AG04449 (cell line): ENCODE measurements around the gene RBM12.

Experiments used
- CTCF ChIA-PET: fragments of 350-600 bp; formaldehyde crosslinking; extraction: SDS; loops from one replicate; lab custom pipeline; 2021; ENCODE audit warnings: antibody characterized with exemption; lab: Yijun Ruan, JAX
- POLR2A ChIA-PET: fragments of 400-600, 350-600 bp; formaldehyde crosslinking; extraction: SDS; loops from one replicate; lab custom pipeline; 2020; ENCODE audit warnings: antibody characterized with exemption, inconsistent platforms; lab: Yijun Ruan, JAX
- DNase-seq: peaks from one replicate; pipeline ENCODE4 v3.0.0-alpha.2; 2010; ENCODE audit warnings: low read depth, low spot score
- H3K4me3 ChIP-seq: 2 replicates; pipeline ENCODE4 v1.5.1; 2011; ENCODE audit warnings: low read depth, mild to moderate bottlenecking, control low read depth, low read length
- TF ChIP-seq, protein P1 (sequence below): IDR thresholded peaks from one replicate; pipeline ENCODE4 v1.5.1; 2011; ENCODE audit warnings: mild to moderate bottlenecking, moderate library complexity, low read length, control low read depth, inconsistent platforms; ENCODE audit not compliant: insufficient read depth; ENCODE audit errors: missing control alignments

RBM12 gene

DNA sequence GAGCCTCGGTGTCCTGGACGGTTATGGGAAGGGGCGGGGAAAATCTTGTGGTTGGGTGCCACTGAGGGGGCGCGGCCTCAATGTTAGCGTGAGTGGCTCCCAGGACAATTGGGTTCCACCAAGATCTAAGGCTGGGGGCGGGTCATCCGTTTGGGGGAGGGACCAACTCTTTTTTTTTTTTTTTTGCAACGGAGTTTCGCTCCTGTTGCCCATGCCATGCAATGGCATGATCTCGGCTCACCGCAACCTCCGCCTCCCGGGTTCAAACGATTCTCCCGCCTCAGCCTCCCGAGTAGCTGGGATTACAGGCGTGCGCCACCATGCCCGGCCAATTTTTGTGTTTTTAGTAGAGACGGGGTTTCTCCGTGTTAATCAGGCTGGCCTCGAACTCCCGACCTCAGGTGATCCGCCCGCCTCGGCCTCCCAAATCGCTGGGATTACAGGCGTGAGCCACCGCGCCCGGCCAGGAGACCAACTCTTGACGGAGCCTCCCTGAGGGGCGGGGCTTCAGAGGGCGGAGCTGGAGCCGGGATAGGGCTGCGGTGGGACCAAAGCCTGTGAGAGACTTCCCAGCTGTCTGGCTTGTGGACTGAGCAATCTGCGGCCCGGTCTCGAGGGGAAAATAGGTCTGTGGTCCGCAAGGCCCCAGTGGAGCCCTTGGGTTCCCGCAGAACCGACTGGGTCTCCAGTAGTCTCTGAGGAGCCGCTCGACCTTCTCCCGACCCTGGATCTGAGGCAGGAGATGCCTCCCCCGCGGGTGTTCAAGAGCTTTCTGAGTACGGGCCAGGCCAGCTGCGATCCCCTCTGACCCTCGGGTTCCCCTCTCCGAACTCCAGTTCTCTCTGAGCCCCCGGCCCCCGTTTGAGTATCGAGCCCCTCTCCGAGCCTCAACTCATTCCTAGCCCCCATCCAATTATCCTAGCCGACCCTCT, 48.0 kb downstream of the RBM12 start:
- TF ChIP-seq, protein P1, sequence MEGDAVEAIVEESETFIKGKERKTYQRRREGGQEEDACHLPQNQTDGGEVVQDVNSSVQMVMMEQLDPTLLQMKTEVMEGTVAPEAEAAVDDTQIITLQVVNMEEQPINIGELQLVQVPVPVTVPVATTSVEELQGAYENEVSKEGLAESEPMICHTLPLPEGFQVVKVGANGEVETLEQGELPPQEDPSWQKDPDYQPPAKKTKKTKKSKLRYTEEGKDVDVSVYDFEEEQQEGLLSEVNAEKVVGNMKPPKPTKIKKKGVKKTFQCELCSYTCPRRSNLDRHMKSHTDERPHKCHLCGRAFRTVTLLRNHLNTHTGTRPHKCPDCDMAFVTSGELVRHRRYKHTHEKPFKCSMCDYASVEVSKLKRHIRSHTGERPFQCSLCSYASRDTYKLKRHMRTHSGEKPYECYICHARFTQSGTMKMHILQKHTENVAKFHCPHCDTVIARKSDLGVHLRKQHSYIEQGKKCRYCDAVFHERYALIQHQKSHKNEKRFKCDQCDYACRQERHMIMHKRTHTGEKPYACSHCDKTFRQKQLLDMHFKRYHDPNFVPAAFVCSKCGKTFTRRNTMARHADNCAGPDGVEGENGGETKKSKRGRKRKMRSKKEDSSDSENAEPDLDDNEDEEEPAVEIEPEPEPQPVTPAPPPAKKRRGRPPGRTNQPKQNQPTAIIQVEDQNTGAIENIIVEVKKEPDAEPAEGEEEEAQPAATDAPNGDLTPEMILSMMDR: no peak
- CTCF ChIA-PET: interaction anchor here (1.1 to 1.4 kb wide), 3 partner anchors 15 to 153 kb away, joined by 3 to 7 read pairs (median 3); no protein-coding TSS in a partner anchor
- peak overlapping the region; percentile 70 for H3K4me3 ChIP-seq
- POLR2A ChIA-PET: interaction anchor here (0.5 to 1.0 kb wide), 3 partner anchors 17 to 125 kb away, joined by 4 to 6 read pairs (median 4); partner anchors contain the start of gene RBM39
- DNase-seq: peak; percentile 93

DNA sequence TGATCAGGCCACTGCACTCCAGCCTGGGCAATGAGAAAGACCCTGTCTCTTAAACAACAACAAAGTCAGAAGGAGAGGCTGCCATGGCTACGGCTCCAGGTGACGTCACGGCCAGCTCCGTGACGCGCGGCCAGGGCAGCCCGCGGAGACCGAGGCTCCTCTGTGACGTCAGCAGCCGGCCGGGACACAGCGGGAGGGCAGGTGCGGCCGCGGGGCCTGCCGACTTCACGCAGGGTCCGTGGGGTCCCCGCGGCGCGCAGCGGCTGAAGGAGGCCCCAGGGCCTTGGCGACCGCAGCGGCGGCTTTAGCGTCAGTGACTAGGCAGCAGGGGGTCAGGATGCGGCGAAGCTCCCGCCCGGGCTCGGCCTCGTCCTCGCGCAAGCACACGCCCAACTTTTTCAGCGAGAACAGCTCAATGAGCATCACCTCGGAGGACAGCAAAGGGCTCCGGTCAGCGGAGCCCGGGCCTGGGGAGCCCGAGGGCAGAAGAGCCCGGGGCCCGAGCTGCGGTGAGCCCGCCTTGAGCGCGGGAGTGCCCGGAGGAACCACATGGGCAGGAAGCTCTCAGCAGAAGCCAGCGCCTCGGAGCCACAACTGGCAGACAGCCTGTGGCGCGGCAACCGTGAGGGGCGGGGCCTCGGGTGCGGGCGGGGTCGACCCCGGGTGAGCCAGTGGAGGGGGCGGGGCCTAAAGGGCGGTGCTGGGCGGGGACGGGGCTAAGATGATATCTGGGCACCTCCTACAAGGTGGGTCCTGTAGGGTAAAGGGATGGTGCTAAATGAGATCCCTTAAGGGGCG, 48.8 kb downstream of the RBM12 start, which contains the start of gene SPAG4:
TSS of gene SPAG4 (plus strand) at position 163 of the 798 bp plus-strand sequence. CDS start at position 338, 175 bp downstream.
- DNase-seq: no peak
- CTCF ChIA-PET: interaction anchor here (0.6 to 1.4 kb wide), 5 partner anchors 13 to 152 kb away, joined by 3 read pairs; no protein-coding TSS in a partner anchor
- POLR2A ChIA-PET: interaction anchor here (0.6 kb wide), 2 partner anchors 41 to 67 kb away, joined by 3 to 4 read pairs; no protein-coding TSS in a partner anchor
- H3K4me3 ChIP-seq: peak within 1 kb of the TSS; percentile 70
- TF ChIP-seq, protein P1: no peak

DNA sequence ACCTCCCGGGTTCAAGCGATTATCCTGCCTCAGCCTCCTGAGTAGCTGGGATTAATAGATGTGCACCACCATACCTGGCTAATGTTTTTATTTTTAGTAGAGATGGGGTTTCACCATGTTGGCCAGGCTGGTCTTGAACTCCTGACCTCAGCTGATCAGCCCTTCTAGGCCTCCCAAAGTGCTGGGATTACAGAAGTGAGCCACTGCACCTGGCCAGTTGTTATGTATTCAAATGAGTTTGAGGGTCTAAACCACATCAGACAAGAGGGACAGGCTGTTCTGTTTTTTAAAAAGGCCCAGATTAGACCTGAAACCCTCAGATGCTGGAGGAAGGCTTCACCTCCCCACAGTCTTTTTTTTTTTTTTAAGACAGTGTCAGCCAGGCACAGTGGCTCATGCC, 53.2 kb downstream of the RBM12 start:
- POLR2A ChIA-PET: no interaction called here
- TF ChIP-seq, protein P1: no peak
- CTCF ChIA-PET: interaction anchor here (3.1 kb wide), 1 partner anchor 11 kb away, joined by 10 read pairs; no protein-coding TSS in a partner anchor
- no peak for DNase-seq
- no peak overlapping the region for H3K4me3 ChIP-seq

DNA sequence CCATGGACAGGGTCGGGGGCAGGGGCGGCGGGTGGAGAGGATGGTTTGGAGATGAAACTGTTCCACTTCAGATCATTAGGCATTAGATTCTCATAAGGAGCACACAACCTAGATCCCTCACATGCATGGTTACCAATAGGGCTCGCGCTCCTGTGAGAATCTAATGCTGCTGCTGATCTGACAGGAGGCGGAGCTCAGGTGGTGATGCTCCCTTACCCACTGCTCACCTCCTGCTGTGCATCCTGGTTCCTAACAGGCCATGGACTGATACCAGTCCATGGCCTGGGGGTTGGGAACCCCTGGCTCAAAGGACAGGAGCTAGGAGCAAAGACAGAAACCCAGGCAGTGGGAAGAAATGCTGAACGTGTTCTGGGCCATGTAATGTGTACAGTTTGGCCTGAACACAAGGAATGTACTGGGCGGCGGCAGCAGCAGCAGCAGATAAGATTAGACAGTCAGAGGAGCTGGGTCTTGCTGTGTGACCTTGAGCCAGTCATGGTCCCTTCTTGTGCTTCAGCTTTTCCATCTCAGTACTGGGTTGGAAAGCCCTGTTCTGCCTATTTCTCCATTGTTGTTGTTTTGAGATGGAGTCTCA, 53.8 kb downstream of the RBM12 start:
- no peak overlapping the region for H3K4me3 ChIP-seq
- ChIA-PET POLR2A (no interaction called here), CTCF (interaction anchor here (3.1 kb wide), 1 partner anchor 10 kb away, joined by 10 read pairs; no protein-coding TSS in a partner anchor)
- DNase-seq: no peak
- TF ChIP-seq, protein P1: no peak

DNA sequence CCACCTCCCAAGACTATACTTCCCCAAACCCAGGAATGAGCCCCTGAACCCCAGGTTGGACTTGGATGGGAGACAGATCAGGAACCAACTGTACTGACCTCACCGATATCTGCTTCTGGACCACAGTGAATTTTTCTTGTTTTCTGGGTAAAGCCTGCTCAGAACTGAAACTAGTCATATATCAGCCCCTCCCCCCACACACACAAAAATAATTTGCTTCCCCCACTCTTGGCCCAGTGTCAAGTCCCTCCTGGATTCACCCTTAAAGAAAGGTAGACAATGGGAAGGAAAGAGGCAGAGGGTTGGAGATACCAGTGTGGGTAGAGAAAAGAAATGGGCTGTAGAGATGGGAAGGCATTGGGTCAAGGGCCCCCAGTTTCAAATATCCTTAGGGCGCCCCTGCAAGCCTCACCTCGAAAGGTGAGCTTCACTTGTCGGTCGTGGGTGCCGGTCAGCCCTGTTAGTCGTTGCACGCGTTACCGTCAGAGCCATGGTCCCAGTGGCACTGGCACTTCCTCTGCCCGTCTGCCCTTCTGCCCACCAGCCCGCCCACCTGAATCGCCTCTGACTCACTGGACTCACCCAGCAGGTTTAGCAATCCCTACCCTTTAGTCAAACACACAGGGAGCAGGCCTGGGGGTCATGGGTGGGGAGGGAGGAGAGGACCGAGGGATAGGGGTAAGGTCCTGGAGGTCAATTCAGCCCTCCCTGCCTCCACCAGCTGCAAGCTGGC, 57.5 kb downstream of the RBM12 start:
- TF ChIP-seq, protein P1: no peak
- H3K4me3 ChIP-seq: no peak overlapping the region
- ChIA-PET CTCF (interaction anchor here (1.1 kb wide), 1 partner anchor 11 kb away, joined by 3 read pairs; no protein-coding TSS in a partner anchor), POLR2A (no interaction called here)
- no peak for DNase-seq
